K562 (cell line): Measurements from ENCODE around the gene C10orf95. TPM values are rescaled to one million over a fixed set of nuclear protein-coding genes. Genes with fewer than 3 reads are reported as not detected.

ENCODE experiments used
- C11orf30 ChIP-seq: fragments of 450-650 bp; IDR thresholded peaks from 2 replicates; pipeline ENCODE4 v1.6.1; 2016; ENCODE audit warnings: low read depth, mild to moderate bottlenecking
- CEBPG ChIP-seq, 3 experiments: fragments of 200-800 bp in 1 of 3; sonication (Bioruptor generic) in 1 of 3; sonication (generic) in 1 of 3; formaldehyde crosslinking in 1 of 3; IDR thresholded peaks in 2 of 3; conservative IDR thresholded peaks in 1 of 3; 2 replicates each; pipeline versions ENCODE4 v1.6.1 to v1.8.0; 2016 to 2022; ENCODE audit warnings: missing compliant biosample characterization in 2 of 3, missing genetic modification characterization in 2 of 3, mild to moderate bottlenecking in 1 of 3, missing genetic modification reagents in 1 of 3
- CHD1 ChIP-seq: fragments of 200-600 bp; sonication (generic); IDR thresholded peaks from one replicate; pipeline ENCODE4 v1.6.1; 2012; ENCODE audit warnings: mild to moderate bottlenecking, moderate library complexity, low read length, inconsistent platforms
- KAT7 ChIP-seq: sonication (generic); formaldehyde crosslinking; IDR thresholded peaks from 2 replicates; pipeline ENCODE4 v1.8.0; 2022; ENCODE audit warnings: missing genetic modification reagents, mild to moderate bottlenecking, borderline replicate concordance
- NR2C2 ChIP-seq, 2 experiments: fragments of 200-800 bp in 1 of 2; sonication (Bioruptor generic) in 1 of 2; sonication (generic) in 1 of 2; formaldehyde crosslinking in 1 of 2; IDR thresholded peaks; 2 replicates each; pipeline versions ENCODE4 v1.6.1 to v1.8.0; 2016 to 2022; ENCODE audit warnings: mild to moderate bottlenecking in 1 of 2, missing compliant biosample characterization in 1 of 2, missing genetic modification characterization in 1 of 2, missing genetic modification reagents in 1 of 2
- PYGO2 ChIP-seq: fragments of 450-650 bp; IDR thresholded peaks from 2 replicates; pipeline ENCODE4 v1.6.1; 2016; ENCODE audit warnings: mild to moderate bottlenecking, missing genetic modification characterization, moderate library complexity, missing compliant biosample characterization
- RFX1 ChIP-seq: fragments of 450-650 bp; IDR thresholded peaks from 2 replicates; pipeline ENCODE4 v1.6.1; 2016; ENCODE audit warnings: mild to moderate bottlenecking, moderate library complexity
- SAFB2 ChIP-seq: fragments of 200-400 bp; formaldehyde crosslinking; IDR thresholded peaks from 2 replicates; pipeline ENCODE4 v1.6.1; 2018; ENCODE audit warnings: borderline replicate concordance, low read length, low read depth, moderate library complexity; ENCODE audit not compliant: severe bottlenecking
- SOX6 ChIP-seq: fragments of 450-650 bp; IDR thresholded peaks from 2 replicates; pipeline ENCODE4 v1.6.1; 2014; ENCODE audit warnings: mild to moderate bottlenecking
- SREBF2 ChIP-seq: sonication (generic); formaldehyde crosslinking; IDR thresholded peaks from 2 replicates; pipeline ENCODE4 v1.4.0; 2020; ENCODE audit warnings: mild to moderate bottlenecking, missing genetic modification reagents
- ZNF140 ChIP-seq: fragments of 250-450 bp; sonication (Bioruptor Pico); IDR thresholded peaks from 2 replicates; pipeline ENCODE4 v1.8.0; 2021; ENCODE audit warnings: moderate library complexity, mild to moderate bottlenecking, inconsistent platforms
- ZNF263 ChIP-seq: sonication (generic); formaldehyde crosslinking; IDR thresholded peaks from 2 replicates; pipeline ENCODE4 v1.8.0; 2022; ENCODE audit warnings: mild to moderate bottlenecking, missing genetic modification reagents, borderline replicate concordance
- ZNF436 ChIP-seq: fragments of 250-450, 450-650 bp; sonication (Bioruptor Pico); formaldehyde crosslinking; IDR thresholded peaks from 2 replicates; pipeline ENCODE4 v1.7.0; 2020; ENCODE audit warnings: mild to moderate bottlenecking
- polyA plus RNA-seq, 8 experiments: library from polyadenylated mRNA; depleted of rRNA in 4 of 8; stranded (reverse) in 5 of 8; unstranded in 3 of 8; fragments of >200 nt; fragmentation: Nextera tagmentation in 2 of 8; fragmentation: Illumina TruSeq in 1 of 8; extraction: Ambion mirVana in 2 of 8; extraction: Trizol in 1 of 8; gene quantifications; 2 replicates each; pipeline versions ENCODE4 v1.2.1 to v1.2.3, GENCODE V29; 2011 to 2014; ENCODE audit warnings: inconsistent platforms in 1 of 8, missing spikeins in 1 of 8
- total RNA-seq, 7 experiments: library from RNA; depleted of rRNA in 6 of 7; stranded (reverse); fragments of >200 nt in 6 of 7; fragmentation: Illumina TruSeq in 2 of 7; extraction: Trizol in 2 of 7; gene quantifications; 2 replicates each; pipeline versions ENCODE4 v1.2.1 to v1.2.3, GENCODE V29; 2011 to 2021; ENCODE audit warnings: low replicate concordance in 1 of 7
- TF ChIP-seq, protein P1 (sequence below): fragments of 250-450 bp; sonication (Bioruptor Pico); IDR thresholded peaks from 2 replicates; pipeline ENCODE4 v1.4.0; 2020
- TF ChIP-seq, protein P2 (sequence below): fragments of 250-450 bp; sonication (Bioruptor Pico); IDR thresholded peaks from 2 replicates; pipeline ENCODE4 v1.5.0; 2021
- TF ChIP-seq, protein P3 (sequence below): fragments of 450-650 bp; IDR thresholded peaks from 2 replicates; pipeline ENCODE4 v1.7.1; 2018; ENCODE audit warnings: mild to moderate bottlenecking, low read depth; ENCODE audit not compliant: partially characterized antibody
- TF ChIP-seq, protein P4 (sequence below), 2 experiments: fragments of 450-650 bp; IDR thresholded peaks; 2 replicates each; pipeline ENCODE4 v1.6.1; 2016

Gene C10orf95
- total and polyA plus RNA-seq, 9 of the 15 experiments (the other 6 are each of a cell fraction or from before 2014, with no cell fraction given), result 0.03 to 0.41 (median 0.17) TPM; not detected in 1

DNA sequence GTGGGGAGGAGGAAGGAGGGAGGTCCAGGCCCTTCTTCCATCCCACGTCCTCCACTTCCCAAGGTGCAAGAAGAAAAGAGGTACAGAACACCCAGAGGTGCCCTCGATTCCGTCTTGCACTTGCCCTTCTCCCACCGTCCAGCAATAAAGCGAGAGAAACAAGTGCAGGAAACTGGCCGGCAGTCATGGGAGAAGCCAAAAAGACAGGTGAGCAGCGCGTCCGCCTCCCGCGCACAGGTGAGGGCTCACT, 1.3 kb downstream of the C10orf95 start (continued):
- TF ChIP-seq ZNF263 (CRISPR knock-in tag) (peak; percentile 41; the same call in 1 of the 2 replicates), CHD1 (peak; percentile 71), SOX6 (no peak), RFX1 (no peak), ZNF436 (CRISPR knock-in tag) (no peak), C11orf30 (no peak), ZNF140 (CRISPR knock-in tag) (no peak), CEBPG (CRISPR knock-in tag; IDR thresholded peaks at IDR 0.05) (no peak), CEBPG (tag; conservative IDR thresholded peaks at IDR 0.05 in 1 of 2, IDR thresholded peaks at IDR 0.05 in 1 of 2) (no peak), SREBF2 (CRISPR knock-in tag) (no peak), SAFB2 (no peak), NR2C2 (CRISPR knock-in tag; IDR thresholded peaks at IDR 0.05) (no peak), NR2C2 (tag; IDR thresholded peaks at IDR 0.05) (0 out of 2 replicates have a peak, but pooled peaks have one; percentile 19), PYGO2 (no peak), KAT7 (no peak)
- TF ChIP-seq, protein P1, sequence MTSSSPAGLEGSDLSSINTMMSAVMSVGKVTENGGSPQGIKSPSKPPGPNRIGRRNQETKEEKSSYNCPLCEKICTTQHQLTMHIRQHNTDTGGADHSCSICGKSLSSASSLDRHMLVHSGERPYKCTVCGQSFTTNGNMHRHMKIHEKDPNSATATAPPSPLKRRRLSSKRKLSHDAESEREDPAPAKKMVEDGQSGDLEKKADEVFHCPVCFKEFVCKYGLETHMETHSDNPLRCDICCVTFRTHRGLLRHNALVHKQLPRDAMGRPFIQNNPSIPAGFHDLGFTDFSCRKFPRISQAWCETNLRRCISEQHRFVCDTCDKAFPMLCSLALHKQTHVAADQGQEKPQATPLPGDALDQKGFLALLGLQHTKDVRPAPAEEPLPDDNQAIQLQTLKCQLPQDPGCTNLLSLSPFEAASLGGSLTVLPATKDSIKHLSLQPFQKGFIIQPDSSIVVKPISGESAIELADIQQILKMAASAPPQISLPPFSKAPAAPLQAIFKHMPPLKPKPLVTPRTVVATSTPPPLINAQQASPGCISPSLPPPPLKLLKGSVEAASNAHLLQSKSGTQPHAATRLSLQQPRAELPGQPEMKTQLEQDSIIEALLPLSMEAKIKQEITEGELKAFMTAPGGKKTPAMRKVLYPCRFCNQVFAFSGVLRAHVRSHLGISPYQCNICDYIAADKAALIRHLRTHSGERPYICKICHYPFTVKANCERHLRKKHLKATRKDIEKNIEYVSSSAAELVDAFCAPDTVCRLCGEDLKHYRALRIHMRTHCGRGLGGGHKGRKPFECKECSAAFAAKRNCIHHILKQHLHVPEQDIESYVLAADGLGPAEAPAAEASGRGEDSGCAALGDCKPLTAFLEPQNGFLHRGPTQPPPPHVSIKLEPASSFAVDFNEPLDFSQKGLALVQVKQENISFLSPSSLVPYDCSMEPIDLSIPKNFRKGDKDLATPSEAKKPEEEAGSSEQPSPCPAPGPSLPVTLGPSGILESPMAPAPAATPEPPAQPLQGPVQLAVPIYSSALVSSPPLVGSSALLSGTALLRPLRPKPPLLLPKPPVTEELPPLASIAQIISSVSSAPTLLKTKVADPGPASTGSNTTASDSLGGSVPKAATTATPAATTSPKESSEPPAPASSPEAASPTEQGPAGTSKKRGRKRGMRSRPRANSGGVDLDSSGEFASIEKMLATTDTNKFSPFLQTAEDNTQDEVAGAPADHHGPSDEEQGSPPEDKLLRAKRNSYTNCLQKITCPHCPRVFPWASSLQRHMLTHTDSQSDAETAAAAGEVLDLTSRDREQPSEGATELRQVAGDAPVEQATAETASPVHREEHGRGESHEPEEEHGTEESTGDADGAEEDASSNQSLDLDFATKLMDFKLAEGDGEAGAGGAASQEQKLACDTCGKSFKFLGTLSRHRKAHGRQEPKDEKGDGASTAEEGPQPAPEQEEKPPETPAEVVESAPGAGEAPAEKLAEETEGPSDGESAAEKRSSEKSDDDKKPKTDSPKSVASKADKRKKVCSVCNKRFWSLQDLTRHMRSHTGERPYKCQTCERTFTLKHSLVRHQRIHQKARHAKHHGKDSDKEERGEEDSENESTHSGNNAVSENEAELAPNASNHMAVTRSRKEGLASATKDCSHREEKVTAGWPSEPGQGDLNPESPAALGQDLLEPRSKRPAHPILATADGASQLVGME (CRISPR knock-in tag), result no peak
- TF ChIP-seq, protein P2, sequence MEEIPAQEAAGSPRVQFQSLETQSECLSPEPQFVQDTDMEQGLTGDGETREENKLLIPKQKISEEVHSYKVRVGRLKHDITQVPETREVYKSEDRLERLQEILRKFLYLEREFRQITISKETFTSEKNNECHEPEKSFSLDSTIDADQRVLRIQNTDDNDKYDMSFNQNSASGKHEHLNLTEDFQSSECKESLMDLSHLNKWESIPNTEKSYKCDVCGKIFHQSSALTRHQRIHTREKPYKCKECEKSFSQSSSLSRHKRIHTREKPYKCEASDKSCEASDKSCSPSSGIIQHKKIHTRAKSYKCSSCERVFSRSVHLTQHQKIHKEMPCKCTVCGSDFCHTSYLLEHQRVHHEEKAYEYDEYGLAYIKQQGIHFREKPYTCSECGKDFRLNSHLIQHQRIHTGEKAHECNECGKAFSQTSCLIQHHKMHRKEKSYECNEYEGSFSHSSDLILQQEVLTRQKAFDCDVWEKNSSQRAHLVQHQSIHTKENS (CRISPR knock-in tag), result no peak
- TF ChIP-seq, protein P3, sequence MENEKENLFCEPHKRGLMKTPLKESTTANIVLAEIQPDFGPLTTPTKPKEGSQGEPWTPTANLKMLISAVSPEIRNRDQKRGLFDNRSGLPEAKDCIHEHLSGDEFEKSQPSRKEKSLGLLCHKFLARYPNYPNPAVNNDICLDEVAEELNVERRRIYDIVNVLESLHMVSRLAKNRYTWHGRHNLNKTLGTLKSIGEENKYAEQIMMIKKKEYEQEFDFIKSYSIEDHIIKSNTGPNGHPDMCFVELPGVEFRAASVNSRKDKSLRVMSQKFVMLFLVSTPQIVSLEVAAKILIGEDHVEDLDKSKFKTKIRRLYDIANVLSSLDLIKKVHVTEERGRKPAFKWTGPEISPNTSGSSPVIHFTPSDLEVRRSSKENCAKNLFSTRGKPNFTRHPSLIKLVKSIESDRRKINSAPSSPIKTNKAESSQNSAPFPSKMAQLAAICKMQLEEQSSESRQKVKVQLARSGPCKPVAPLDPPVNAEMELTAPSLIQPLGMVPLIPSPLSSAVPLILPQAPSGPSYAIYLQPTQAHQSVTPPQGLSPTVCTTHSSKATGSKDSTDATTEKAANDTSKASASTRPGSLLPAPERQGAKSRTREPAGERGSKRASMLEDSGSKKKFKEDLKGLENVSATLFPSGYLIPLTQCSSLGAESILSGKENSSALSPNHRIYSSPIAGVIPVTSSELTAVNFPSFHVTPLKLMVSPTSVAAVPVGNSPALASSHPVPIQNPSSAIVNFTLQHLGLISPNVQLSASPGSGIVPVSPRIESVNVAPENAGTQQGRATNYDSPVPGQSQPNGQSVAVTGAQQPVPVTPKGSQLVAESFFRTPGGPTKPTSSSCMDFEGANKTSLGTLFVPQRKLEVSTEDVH, result peak; percentile 50
- TF ChIP-seq, protein P4, sequence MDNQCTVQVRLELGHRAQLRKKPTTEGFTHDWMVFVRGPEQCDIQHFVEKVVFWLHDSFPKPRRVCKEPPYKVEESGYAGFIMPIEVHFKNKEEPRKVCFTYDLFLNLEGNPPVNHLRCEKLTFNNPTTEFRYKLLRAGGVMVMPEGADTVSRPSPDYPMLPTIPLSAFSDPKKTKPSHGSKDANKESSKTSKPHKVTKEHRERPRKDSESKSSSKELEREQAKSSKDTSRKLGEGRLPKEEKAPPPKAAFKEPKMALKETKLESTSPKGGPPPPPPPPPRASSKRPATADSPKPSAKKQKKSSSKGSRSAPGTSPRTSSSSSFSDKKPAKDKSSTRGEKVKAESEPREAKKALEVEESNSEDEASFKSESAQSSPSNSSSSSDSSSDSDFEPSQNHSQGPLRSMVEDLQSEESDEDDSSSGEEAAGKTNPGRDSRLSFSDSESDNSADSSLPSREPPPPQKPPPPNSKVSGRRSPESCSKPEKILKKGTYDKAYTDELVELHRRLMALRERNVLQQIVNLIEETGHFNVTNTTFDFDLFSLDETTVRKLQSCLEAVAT (IDR thresholded peaks at IDR 0.05), result 0 out of 4 replicates have a peak, but pooled peaks of 1 of the 2 experiments have one; percentile 33
